ENCODE data around the gene RNASEH1. TPM values are rescaled to one million over a fixed set of nuclear protein-coding genes. Genes with fewer than 3 reads are reported as not detected.
"Not testable (repeated sequence)": the region's sequence is repeated elsewhere in the genome, so short reads cannot be mapped to it uniquely, and the experiment has no call there.

RNASEH1 gene
- total RNA-seq, 1 experiment from 2014 or later, result 38.2 TPM

- POLR2A ChIA-PET, result no interaction called here
- Histone ChIP-seq H3K79me2 (ENCODE audit: insufficient read depth, low read length) (peaks cover 12% of the 10 kb centered on the region), H2AFZ (ENCODE audit: low read depth, low read length, poor library complexity, severe bottlenecking) (no peak overlapping the region)
Observed at GRCh38 chr2:3571284-3571683, 13.2 kb upstream of the RNASEH1 start.

GRCh38 chr2:3569656-3570055 is 11.5 kb upstream of the RNASEH1 start:
- POLR2A ChIA-PET; intact Hi-C loops (cut with micrococcal nuclease); H2AFZ ChIP-seq (ENCODE audit: low read depth, low read length, poor library complexity, severe bottlenecking); DNase-seq (ENCODE audit: low read depth, low spot score); H3K27ac ChIP-seq (ENCODE audit: low read depth, low read length); H3K9me3 ChIP-seq (ENCODE audit: control insufficient read depth in 1 of 2, insufficient read depth in 1 of 2, low read depth in 1 of 2, low read length in 2 of 2); H3K4me3 ChIP-seq (replicated peaks in 1 of 2; ENCODE audit: low read depth in 1 of 2, low read length in 2 of 2); H4K20me1 ChIP-seq (ENCODE audit: insufficient read depth); RAD21 ChIA-PET (ENCODE audit: low non-redundant PET in 1 of 2, low total read pairs in 2 of 2, uncharacterized antibody in 2 of 2, unreplicated experiment in 2 of 2); CTCF ChIA-PET; H3K27me3 ChIP-seq (ENCODE audit: insufficient read depth, low read length); H3K4me1 ChIP-seq (ENCODE audit: control insufficient read depth in 1 of 2, insufficient read depth in 2 of 2, low read length in 2 of 2); H3K79me2 ChIP-seq (ENCODE audit: insufficient read depth, low read length); BruUV-seq (replicated peaks); ATAC-seq; H3K36me3 ChIP-seq (ENCODE audit: control insufficient read depth in 1 of 2, insufficient read depth in 2 of 2, low read length in 2 of 2); H3K9ac ChIP-seq (ENCODE audit: low read length); H3K9me2 ChIP-seq (ENCODE audit: insufficient read depth); H3K4me2 ChIP-seq (ENCODE audit: low read length): not testable (repeated sequence)

More at GRCh38 chr2:3571284-3571683, 13.2 kb upstream of the RNASEH1 start:
- H3K4me1 ChIP-seq (ENCODE audit: control insufficient read depth in 1 of 2, insufficient read depth in 2 of 2, low read length in 2 of 2), result peaks cover 0 to 11% of the 10 kb centered on the region in 2 experiments; a peak in 3 of 4 replicates
- H3K9me3 ChIP-seq (ENCODE audit: control insufficient read depth in 1 of 2, insufficient read depth in 1 of 2, low read depth in 1 of 2, low read length in 2 of 2), result no peaks in the 10 kb centered on the region
- no peak overlapping the region for H3K4me2 ChIP-seq (ENCODE audit: low read length)
- intact Hi-C loops (cut with micrococcal nuclease), result no loop called here
- no peak overlapping the region for H3K4me3 ChIP-seq (replicated peaks in 1 of 2; ENCODE audit: low read depth in 1 of 2, low read length in 2 of 2)
- H3K36me3 ChIP-seq (ENCODE audit: control insufficient read depth in 1 of 2, insufficient read depth in 2 of 2, low read length in 2 of 2), result peaks cover under 1 to 6% of the 10 kb centered on the region in 2 experiments; a peak in 2 of 4 replicates
- H3K9ac ChIP-seq (ENCODE audit: low read length), result no peak overlapping the region
- no peaks in the 10 kb centered on the region for H3K9me2 ChIP-seq (ENCODE audit: insufficient read depth)
- H4K20me1 ChIP-seq (ENCODE audit: insufficient read depth), result no peaks in the 10 kb centered on the region
- no peak for ATAC-seq
- no TSS peak for BruUV-seq (replicated peaks)
- TF ChIP-seq EGR1 (IDR thresholded peaks at IDR 0.05; ENCODE audit: low read depth), result no peak
- TF ChIP-seq EZH2 (IDR thresholded peaks at IDR 0.05), result no peak
- no peak for TF ChIP-seq POLR2A (IDR thresholded peaks at IDR 0.05; ENCODE audit: borderline replicate concordance, extremely low read depth, insufficient read depth, insufficient read length)
- no peak for TF ChIP-seq CTCF (IDR thresholded peaks at IDR 0.05 in 2 of 3, conservative IDR thresholded peaks at IDR 0.05 in 1 of 3; ENCODE audit: borderline replicate concordance in 1 of 3, insufficient read depth in 1 of 3, low read depth in 2 of 3, low read length in 2 of 3)
- TF ChIP-seq ATF3 (IDR thresholded peaks at IDR 0.05), result no peak
- TF ChIP-seq SRF (IDR thresholded peaks at IDR 0.05; ENCODE audit: low read depth), result no peak
- no peak for TF ChIP-seq CBX3 (IDR thresholded peaks at IDR 0.05; ENCODE audit: low read depth)
- no peak for DNase-seq (ENCODE audit: low read depth, low spot score)
- H3K27ac ChIP-seq (ENCODE audit: low read depth, low read length), result no peak overlapping the region
- ChIA-PET RAD21 (ENCODE audit: low non-redundant PET in 1 of 2, low total read pairs in 2 of 2, uncharacterized antibody in 2 of 2, unreplicated experiment in 2 of 2) (no interaction called here), CTCF (no interaction called here)
- no peaks in the 10 kb centered on the region for H3K27me3 ChIP-seq (ENCODE audit: insufficient read depth, low read length)
